Breast epithelium (tissue), 4 donors: ENCODE measurements around the gene MARCHF4. TPM values are rescaled to one million over a fixed set of nuclear protein-coding genes. Genes with fewer than 3 reads are reported as not detected.
A peak's percentile ranks its signal among the peaks of the same experiment; 100 is the strongest.

Experiments
- DNase-seq, 2 donors: peaks; one replicate each; pipeline ENCODE4 v3.0.0-alpha.2; 2019; ENCODE audit warnings: low spot score in 2 of 2
- H3K27ac ChIP-seq, 2 donors: fragments of 200-600 bp; sonication (generic) in 1 of 2; one replicate each; pipeline ENCODE4 v1.5.1; 2016 to 2019; ENCODE audit warnings: mild to moderate bottlenecking in 1 of 2
- H3K27me3 ChIP-seq, 2 donors: fragments of 200-600 bp; sonication (generic) in 1 of 2; one replicate each; pipeline versions ENCODE4 v1.5.1 to v1.6.0; 2017 to 2019; ENCODE audit warnings: control low read depth in 1 of 2, mild to moderate bottlenecking in 1 of 2
- H3K36me3 ChIP-seq: fragments of 200-600 bp; one replicate; pipeline ENCODE4 v1.5.1; 2019
- H3K4me1 ChIP-seq, 2 donors: fragments of 200-600 bp; sonication (generic); one replicate each; pipeline ENCODE4 v1.5.1; 2016 to 2019; ENCODE audit warnings: control low read depth in 1 of 2
- H3K4me3 ChIP-seq, 3 donors: fragments of 200-600 bp; sonication (generic); 1 replicate in 2 of 3; 2 replicates in 1 of 3; pipeline ENCODE4 v1.5.1; 2016 to 2019; ENCODE audit warnings: mild to moderate bottlenecking in 3 of 3, moderate library complexity in 2 of 3
- H3K9me3 ChIP-seq, 2 donors: fragments of 200-600 bp; sonication (generic) in 1 of 2; one replicate each; pipeline ENCODE4 v1.5.1; 2016 to 2019; ENCODE audit warnings: control low read depth in 1 of 2
- POLR2A ChIP-seq: fragments of 450-650 bp; IDR thresholded peaks from one replicate; pipeline ENCODE4 v1.6.1; 2016; ENCODE audit warnings: antibody characterized with exemption, mild to moderate bottlenecking, moderate library complexity
- POLR2AphosphoS5 ChIP-seq, 3 donors: sonication (generic); formaldehyde crosslinking; IDR thresholded peaks; one replicate each; pipeline ENCODE4 v1.6.1; 2017; ENCODE audit warnings: antibody characterized with exemption in 3 of 3
- intact Hi-C: fragments of 100-400 bp; cut with DNase I; formaldehyde crosslinking; loops from one replicate; pipeline ENCODE4 v1.15.1; 2023; ENCODE audit warnings: low total_unique reads
- total RNA-seq, 3 donors: library from RNA; depleted of rRNA; stranded (reverse); fragments of >200 nt; gene quantifications; one replicate each; pipeline ENCODE4 v1.1.0, GENCODE V29; 2016
- TF ChIP-seq, protein P1 (sequence below), 3 donors: fragments of 450-650 bp; IDR thresholded peaks; one replicate each; pipeline ENCODE4 v1.5.1; 2016 to 2017; ENCODE audit warnings: antibody characterized with exemption in 3 of 3, mild to moderate bottlenecking in 3 of 3, moderate library complexity in 3 of 3

Gene MARCHF4
- total RNA-seq = not detected

DNA sequence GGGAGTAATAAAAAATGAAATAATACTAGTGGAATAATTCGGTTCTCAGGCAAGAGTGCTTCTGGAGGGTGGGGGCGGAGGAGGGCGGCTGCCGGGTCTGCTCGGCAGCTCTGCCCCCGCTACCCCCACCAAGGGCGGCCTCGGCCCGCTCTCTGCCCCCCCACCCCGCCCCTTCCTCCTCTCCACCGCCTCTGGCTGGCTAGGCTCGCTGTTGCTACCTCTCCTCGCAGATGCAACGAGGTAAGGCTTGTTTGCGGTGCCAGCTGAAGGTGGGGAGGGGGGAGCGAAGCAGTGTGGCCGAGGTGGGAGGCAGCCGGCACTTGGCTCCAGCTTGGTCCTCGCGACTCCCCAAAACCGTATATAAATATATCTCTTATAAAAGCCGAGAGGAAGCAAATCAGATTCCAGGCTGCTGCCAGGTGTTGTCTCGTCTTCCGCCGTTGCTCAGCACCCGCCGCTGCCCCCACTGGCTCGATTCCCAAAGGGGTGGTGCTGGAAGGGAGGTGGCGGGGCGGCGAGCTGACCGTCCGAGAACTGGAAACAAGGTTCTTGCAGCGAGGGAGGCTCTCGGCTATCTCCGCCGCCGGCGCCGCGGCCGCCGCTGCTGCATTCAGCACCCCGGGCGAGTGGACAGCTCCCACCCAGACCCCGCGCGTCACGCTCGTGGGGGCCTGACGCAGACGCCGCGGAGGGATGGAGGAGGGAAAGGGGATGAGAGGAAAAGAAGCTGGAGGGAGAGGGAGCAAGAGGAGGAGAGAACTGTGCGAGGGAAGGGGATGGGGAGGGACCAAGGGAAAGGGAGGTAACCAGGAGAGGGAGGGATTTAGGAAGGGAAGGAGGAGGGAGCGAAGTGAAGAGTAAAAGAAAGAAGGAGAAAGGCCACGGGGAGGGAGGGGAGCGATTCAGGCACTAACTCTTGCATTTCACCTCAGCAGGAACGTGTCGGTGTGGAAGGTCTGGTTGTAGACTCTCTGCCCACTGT lies at the start of gene MARCHF4:
Gene MARCHF4, minus strand, starts transcription at position 763 of the 982 bp plus-strand sequence. CDS start 2,223 bp downstream, outside the sequence.
- peaks cover 0 to 7% of the 10 kb centered on the region in 2 donors for H3K4me1 ChIP-seq
- intact Hi-C loops = no loop called here
- H3K27ac ChIP-seq = no peak within 1 kb of the TSS
- peak within 1 kb of the TSS in 2 of 3 donors; percentile 33 to 53 for H3K4me3 ChIP-seq
- no peaks in the 10 kb centered on the region for H3K36me3 ChIP-seq
- peaks cover 8 to 57% of the 10 kb centered on the region in 2 donors for H3K27me3 ChIP-seq
- peak; percentile 32 to 66 for DNase-seq
- TF ChIP-seq POLR2A (no peak), POLR2AphosphoS5 (IDR thresholded peaks at IDR 0.05) (peak in 1 of 3 donors; percentile 46)
- no peaks in the 10 kb centered on the region for H3K9me3 ChIP-seq

- Histone ChIP-seq H3K27ac (no peak overlapping the region), H3K9me3 (peaks cover 0 to 5% of the 10 kb centered on the region in 2 donors), H3K36me3 (peaks cover 8% of the 10 kb centered on the region), H3K4me1 (no peaks in the 10 kb centered on the region), H3K4me3 (no peak overlapping the region), H3K27me3 (no peaks in the 10 kb centered on the region)
- DNase-seq = no peak
- no peak for TF ChIP-seq POLR2AphosphoS5 (IDR thresholded peaks at IDR 0.05)
- no peak for TF ChIP-seq POLR2A
- TF ChIP-seq, protein P1, sequence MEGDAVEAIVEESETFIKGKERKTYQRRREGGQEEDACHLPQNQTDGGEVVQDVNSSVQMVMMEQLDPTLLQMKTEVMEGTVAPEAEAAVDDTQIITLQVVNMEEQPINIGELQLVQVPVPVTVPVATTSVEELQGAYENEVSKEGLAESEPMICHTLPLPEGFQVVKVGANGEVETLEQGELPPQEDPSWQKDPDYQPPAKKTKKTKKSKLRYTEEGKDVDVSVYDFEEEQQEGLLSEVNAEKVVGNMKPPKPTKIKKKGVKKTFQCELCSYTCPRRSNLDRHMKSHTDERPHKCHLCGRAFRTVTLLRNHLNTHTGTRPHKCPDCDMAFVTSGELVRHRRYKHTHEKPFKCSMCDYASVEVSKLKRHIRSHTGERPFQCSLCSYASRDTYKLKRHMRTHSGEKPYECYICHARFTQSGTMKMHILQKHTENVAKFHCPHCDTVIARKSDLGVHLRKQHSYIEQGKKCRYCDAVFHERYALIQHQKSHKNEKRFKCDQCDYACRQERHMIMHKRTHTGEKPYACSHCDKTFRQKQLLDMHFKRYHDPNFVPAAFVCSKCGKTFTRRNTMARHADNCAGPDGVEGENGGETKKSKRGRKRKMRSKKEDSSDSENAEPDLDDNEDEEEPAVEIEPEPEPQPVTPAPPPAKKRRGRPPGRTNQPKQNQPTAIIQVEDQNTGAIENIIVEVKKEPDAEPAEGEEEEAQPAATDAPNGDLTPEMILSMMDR (IDR thresholded peaks at IDR 0.05) = no peak
- intact Hi-C loops = no loop called here
Observed at GRCh38 chr2:216420367-216421101, 48.3 kb upstream of the MARCHF4 start.

GRCh38 chr2:216418981-216419380 lies 46.7 kb upstream of the MARCHF4 start:
- no peaks in the 10 kb centered on the region for H3K27me3 ChIP-seq
- intact Hi-C loops = no loop called here

GRCh38 chr2:216416571-216417307 lies 44.5 kb upstream of the MARCHF4 start:
- intact Hi-C loops = no loop called here
- Histone ChIP-seq H3K4me1 (no peaks in the 10 kb centered on the region), H3K27me3 (no peaks in the 10 kb centered on the region), H3K27ac (no peak overlapping the region), H3K4me3 (no peak overlapping the region), H3K36me3 (no peaks in the 10 kb centered on the region), H3K9me3 (no peaks in the 10 kb centered on the region)
- TF ChIP-seq, protein P1 (IDR thresholded peaks at IDR 0.05) = no peak
- no peak for TF ChIP-seq POLR2A
- DNase-seq = no peak

More at GRCh38 chr2:216418981-216419380, 46.7 kb upstream of the MARCHF4 start:
- Histone ChIP-seq H3K4me1 (no peaks in the 10 kb centered on the region), H3K36me3 (no peaks in the 10 kb centered on the region), H3K9me3 (no peaks in the 10 kb centered on the region), H3K27ac (no peak overlapping the region), H3K4me3 (no peak overlapping the region)
- TF ChIP-seq, protein P1 (IDR thresholded peaks at IDR 0.05) = no peak
- DNase-seq = no peak

GRCh38 chr2:216415541-216415940 lies 43.3 kb upstream of the MARCHF4 start:
- Histone ChIP-seq H3K9me3 (no peaks in the 10 kb centered on the region), H3K4me1 (no peaks in the 10 kb centered on the region), H3K27ac (no peak overlapping the region), H3K27me3 (no peaks in the 10 kb centered on the region), H3K36me3 (no peaks in the 10 kb centered on the region), H3K4me3 (no peak overlapping the region)
- DNase-seq = no peak
- intact Hi-C loops = no loop called here
- TF ChIP-seq POLR2AphosphoS5 (IDR thresholded peaks at IDR 0.05) (no peak), POLR2A (no peak)
- TF ChIP-seq, protein P1 (IDR thresholded peaks at IDR 0.05) = no peak
